ENCODE measurements around the gene MAGI2.
A peak's percentile ranks its signal among the peaks of the same experiment; 100 is the strongest.

Gene MAGI2

GRCh38 chr7:79298145-79298760 lies 155.2 kb downstream of the MAGI2 start:
- peak in 1 of 2 experiments; percentile 21 for DNase-seq

DNA sequence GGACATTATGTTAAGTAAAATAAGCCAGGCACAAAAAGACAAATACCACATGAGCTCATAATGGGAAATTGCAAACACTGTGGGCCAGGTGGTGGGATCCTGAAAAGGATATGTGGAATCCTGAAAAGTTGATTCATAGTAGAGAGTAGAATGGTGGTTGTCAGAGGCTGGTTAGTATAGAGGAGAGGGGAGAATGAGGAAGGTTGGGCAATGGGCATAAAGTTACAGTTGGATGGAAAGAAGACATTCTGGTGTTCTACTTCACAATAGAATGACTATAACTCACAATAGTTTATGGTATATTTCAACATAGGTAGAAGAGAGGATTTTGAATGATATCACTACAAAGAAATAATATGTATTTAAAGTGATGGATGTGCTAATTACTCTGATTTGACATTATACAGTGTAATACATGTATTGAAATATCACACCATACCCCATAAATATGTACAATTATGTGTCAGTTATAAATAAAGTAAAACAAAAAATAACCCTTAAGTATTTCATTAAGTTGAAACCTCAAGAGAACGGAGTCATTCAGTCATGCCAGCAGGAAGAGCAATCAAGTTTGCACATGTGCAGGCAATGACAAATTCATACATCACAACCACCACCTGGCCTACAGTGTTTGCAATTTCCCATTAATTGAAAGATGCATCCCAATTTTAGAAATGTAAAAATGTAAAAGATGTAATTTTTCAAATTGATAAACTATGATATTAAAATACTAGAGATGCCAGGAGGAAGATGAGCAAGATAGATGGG lies 156.7 kb downstream of the MAGI2 start:
- no peak for DNase-seq

DNA sequence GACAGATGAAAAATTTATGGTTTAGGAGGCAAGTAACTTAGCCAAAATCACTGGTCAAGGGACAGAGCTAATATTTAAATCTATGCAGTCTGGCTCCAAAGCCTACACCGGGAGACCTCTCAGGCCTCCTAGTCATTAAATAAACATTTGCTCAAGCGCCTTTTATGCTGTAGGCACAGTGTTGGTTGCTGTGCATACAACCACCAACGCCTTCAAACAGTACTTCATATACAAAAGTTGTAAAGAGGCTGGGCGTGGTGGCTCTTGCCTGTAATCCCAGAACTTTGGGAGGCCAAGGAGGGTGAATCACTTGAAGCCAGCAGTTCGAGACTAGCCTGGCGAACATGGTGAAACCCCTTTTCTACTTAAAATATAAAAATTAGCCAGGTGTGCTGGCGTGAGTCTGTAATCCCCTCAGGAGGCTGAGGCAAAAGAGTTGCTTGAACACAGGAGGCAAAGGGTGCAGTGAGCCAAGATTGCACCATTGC lies 159.8 kb downstream of the MAGI2 start:
- no peak for DNase-seq

GRCh38 chr7:79292834-79293233 lies 160.6 kb downstream of the MAGI2 start:
- DNase-seq = no peak

DNA sequence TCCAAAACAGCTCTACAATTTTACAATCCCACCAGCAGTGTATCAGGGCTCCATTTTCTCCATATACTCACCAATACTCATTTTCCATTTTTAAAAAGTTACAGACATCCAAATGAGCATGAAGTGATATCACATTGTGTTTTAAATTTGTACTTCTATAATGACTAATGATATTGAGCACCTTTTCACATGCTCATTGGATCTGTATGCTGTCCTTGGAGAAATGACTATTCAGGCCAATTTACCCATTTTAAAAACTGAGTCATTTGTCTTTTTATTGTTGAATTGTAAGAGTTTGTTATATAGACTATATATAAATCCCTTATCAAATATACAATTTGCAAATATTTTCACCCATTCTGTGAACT lies 162.0 kb downstream of the MAGI2 start:
- DNase-seq = no peak

DNA sequence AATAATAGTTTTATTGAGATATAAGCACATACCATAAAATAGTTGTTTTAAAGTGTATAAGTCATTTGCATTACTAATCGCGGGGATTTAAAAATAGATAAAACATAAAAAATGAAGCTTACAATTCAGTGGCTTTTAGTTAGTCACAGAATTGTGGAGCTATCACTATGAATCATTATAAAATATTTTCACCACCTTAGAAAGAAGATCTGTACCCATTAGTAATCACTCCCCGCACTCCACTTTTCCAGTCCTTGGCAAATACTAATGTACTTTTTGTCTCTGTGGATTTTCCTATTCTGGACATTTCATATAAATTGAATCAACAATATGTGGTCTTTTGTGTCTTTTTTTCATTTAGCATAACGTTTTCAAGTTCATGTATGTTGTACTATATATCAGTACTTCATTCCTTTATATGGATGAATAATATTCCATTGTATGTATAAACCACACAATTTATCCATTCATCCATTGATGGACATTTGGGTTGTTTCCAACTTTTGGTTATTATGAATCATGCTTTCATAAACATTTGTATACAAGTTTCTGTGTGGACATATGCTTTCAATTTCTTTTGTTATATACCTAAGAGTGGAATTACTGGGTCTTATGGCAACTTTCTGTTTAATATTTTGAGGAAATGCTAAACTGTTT lies 162.5 kb downstream of the MAGI2 start:
- no peak for DNase-seq

DNA sequence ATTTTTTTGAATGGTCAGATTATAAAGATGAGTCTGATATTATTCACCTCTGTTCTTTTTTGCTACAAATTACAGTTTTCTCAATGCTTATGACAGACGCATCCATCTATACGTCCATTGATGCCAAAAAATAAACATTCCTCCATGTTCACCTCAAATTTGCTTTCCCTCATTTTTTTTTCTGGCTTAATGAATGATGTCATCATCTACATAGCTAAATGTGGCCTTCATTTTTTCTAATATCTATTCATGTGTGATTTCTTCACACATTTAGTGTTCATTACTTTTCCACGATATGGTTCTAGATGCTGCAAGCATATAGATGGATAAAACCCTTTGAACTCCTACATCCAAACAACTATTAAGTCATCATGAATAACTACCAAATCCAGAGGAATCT lies 163.1 kb downstream of the MAGI2 start:
- DNase-seq = no peak

GRCh38 chr7:79288655-79289054 lies 164.8 kb downstream of the MAGI2 start:
- DNase-seq = no peak

DNA sequence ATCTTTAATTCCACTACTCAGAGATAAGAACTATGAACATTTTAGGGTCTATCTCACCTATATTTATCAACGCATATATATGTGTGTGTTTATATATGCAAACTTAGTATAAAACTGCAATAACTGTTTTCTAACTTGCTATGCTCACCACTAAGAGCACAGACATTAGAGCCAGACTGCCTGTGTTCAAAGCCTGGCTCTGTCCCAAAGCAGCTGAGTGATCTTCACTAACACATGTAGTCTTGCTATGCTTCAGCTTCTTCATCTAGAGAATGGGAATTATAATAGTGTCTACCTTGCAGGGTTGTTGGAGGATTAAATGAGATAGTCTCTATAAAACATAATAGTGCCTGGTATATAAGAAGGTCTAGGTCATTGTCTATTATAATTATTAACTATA lies 165.5 kb downstream of the MAGI2 start:
- DNase-seq = no peak

DNA sequence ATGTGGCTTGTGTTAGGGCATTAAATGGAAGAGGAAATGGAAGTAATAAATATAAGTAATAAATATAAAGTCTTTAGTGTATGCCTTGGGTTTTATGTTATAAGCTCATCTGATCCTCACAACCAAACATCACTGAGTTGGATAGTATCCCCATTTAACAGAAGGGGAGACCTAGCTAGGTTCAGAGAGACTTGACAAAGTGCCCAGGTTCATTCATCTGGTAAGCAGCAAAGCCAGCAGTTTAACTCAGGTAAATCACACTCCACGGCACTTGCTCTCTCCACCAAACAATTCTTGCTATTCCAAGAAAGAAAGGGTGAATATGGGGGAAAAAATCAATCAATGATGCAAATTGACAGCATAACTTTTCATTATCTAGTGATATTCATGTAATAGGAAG lies 167.3 kb downstream of the MAGI2 start:
- no peak for DNase-seq

DNA sequence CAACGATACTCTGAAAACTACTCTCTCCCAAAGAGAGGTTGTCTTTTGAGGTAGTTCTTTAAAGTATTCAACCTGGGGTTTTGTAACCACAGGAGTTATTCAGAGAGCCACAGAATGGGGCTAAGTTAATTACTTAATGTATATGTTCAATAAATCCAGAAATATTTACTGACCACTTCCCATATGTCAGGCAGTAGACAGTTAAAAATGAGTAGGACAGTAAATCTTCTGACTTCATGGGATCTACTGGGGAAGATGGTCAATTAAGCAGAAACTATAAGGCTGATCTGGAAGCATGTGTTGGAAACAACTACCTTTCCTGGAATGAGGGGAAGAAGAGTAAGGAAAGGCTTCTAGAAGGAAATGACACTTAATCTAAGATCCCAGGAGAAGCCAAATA lies 167.7 kb downstream of the MAGI2 start:
- DNase-seq = no peak

DNA sequence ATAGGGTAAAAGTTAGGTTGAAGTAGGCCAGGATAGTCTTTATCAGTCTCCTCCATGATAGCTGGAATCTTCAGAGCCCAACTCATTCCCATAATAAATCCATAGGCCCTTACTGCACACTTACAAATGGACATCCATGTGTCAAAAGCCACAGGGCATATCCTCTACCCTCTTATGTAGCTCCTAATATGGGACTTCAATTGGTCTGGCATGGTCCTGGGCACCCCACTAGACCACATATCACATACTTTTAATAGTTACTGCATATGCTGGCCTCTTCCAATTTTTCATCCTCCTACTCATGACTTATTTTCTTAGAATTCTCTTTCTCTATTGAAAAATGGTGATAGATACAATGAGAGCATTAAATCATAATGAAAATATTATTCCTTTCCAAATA lies 169.3 kb downstream of the MAGI2 start:
- DNase-seq = no peak

- DNase-seq = no peak
Observed at GRCh38 chr7:79282882-79283602, 170.4 kb downstream of the MAGI2 start.

DNA sequence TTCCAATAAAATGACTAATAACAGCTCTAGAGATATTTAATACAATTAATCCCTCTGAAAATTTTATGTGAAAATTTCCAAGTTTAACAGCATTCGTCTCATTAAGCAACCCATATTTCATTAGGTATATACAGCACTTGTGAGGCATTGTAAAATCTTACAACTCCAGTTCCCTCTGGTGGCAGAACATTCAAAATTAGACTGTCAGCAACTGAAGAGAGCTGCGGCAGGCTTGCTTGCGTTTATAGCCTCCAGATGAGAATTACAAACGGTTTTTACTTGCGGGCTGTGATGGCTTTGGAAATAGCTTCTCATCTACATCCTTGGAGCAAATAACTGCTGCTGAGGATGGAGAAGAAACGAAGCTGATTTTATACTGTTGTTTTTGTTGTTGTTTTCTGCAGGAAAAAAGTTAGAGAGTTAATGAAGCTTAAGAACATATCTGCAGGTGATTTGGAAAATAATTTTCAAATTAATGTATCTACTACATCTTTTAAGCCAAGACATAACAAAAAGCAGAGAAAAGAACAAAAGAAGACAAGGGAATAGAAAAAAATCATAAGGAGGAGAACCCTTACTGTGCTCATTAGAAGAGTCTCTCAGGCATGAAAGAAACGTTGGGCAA lies 171.3 kb downstream of the MAGI2 start:
- no peak for DNase-seq

DNA sequence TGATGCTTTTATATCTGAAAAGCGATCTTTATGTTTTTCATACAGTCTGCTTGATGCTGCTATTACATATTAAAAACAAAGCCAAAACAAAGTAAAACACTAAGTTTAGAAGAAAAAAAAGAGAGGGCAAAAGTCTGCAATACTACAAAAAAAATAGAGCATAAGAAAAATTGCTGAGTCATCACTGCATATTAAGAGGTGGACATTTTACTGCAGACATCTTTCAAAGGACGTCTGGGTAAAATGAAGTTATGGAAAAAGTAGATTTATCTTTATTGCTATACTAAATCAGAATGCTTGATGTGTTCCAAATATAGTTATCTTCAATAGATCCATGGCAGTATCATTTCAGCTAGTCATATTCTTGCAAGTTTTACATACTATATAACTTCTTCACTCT lies 172.0 kb downstream of the MAGI2 start:
- no peak for DNase-seq

- DNase-seq = no peak
Observed at GRCh38 chr7:79272938-79273337, 180.5 kb downstream of the MAGI2 start.

DNA sequence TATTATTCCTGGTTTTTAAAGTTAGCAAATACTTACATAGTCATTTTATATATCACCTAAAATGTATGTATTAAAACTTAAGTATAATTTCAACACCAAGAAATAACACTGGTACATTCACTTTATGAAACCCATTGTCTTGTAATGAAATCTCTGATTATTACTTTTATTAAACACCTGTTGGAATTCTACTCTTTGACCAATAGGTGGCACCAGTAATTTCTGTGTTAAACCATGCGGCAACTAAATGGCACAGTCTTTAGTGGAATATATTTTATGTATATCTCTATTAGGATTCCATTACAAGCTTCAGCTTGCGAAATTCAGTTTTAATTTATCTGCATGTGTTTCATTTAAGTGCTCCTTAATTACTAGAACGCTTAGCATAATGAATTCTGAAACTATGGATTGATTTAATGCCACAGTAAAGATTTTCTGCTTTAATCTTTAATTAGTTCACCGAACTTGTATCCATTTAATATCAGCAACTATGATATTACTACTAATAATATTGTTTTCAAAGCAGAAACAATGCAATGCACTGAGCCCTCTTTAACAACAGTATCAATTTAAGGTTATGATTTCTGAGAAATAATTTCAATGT lies 181.3 kb downstream of the MAGI2 start:
- DNase-seq = peak in 1 of 2 experiments; percentile 14

- DNase-seq = no peak
Observed at GRCh38 chr7:79268730-79269129, 184.7 kb downstream of the MAGI2 start.

GRCh38 chr7:79258826-79259225 lies 194.6 kb downstream of the MAGI2 start:
- no peak for DNase-seq

GRCh38 chr7:79257959-79258358 lies 195.5 kb downstream of the MAGI2 start:
- no peak for DNase-seq

DNA sequence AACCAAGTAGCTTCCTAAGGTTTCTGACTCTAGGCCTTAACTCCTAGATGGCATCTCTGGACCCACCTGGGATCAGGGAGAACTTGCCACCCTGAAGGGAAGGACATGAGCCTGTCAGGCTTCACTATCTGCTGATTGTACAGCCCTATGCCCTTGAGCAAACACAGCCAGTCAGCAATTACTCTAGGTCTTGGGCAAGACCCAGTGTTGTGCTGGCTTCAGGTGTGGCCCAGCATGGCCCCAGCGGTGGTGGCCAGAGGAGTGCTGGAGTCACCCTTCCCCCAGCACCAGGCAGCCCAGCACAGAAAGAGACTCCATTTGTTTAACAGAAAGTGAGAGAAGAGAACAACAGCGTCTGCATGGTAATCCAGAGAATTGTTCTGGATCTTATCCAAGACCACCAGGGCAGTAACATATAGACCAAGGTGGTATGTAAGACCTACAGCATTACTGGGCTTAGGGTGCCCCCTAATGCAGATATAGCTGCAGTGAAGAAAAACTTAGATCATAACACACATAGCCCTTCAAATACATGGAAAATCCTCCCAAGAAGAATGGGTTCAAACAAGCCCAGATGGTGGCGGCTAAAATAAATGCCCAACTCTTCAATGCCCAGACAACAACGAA lies 207.7 kb downstream of the MAGI2 start:
- no peak for DNase-seq

- DNase-seq = no peak
Observed at GRCh38 chr7:79244482-79244881, 209.0 kb downstream of the MAGI2 start.
